NCI-H774 (cell line): ENCODE data around the gene TPST2.

ENCODE experiments used
- DNase-seq: peaks from one replicate; lab custom pipeline; 2025; lab: John Stamatoyannopoulos, UW

Gene TPST2

DNA sequence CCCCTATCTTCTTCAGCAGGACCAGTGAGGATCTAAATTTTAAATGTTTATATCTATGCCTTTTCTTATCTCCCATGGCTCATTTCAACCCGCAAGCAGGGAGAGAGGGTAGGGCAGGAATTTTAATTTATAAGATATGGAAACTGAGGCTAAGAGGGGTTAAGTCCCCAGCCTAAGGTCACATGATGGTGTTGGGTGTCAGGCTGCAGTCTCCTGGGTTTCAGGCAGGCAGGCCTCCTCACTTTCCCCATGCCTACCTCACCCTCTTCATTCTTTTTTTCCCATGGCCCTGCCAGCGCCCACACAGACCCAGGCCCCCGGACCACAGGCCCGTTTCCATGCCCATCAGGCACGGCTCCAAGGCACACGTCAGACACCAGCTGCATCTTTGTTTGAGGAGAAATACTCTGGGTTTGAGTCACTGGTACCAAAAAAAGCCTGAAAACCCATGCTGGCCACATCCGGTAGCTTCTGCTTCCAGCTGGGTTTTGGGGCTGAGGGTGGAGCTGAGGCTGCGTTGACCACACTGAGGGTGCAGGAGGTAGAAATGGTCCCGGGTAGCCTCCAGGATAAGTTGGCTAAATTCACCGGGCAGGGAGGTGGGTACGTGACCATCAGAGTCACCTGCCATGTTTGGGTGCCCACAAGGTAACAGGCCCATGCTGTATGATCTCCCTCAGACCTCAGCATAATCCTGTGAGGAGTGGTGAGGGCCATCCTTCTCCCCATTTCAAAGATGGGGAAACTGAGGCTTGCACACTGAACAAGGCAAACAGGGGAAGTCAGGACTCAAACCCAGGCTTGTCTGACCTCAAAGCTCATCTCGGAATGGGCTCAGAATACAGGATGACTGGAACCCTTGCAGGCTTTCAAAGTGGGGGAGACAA, 20.4 kb upstream of the TPST2 start:
- no peak for DNase-seq

DNA sequence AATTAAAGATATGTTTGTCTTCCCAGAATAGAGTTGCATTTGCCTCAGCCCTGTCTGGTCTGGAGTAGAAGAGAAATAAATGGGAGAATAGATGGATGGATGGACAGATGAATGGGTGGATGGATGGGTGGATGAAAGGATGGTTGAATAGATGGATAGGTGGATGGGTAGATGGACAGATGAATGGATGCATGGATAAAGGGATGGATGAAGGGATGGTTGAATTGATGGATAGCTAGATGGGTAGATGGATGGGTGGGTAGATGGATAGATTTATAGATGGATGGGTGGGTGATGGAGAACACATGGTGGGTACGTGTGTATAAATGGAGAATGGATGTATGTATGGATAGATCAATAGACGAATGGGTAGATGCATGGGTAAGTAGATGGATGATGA, 19.4 kb upstream of the TPST2 start:
- no peak for DNase-seq

DNA sequence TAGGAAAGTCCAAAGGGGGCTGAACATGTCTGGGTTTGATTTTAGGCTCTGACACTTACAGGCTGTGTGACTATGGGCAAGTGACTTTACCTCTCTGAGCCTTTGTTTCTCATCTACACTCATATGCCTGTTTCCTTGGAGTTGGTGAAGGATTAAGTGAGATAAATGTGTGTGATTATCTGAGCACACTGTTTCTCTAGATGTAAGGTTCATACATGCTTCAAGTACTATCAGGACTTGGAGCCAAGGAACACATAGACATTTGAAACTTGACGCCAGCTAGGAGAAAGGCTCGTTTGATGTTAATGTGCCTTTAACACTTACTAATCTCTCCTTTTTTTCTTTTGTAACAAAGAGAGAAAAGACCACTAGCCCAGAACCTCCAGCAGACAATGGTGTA, 18.2 kb upstream of the TPST2 start:
- DNase-seq = no peak

DNA sequence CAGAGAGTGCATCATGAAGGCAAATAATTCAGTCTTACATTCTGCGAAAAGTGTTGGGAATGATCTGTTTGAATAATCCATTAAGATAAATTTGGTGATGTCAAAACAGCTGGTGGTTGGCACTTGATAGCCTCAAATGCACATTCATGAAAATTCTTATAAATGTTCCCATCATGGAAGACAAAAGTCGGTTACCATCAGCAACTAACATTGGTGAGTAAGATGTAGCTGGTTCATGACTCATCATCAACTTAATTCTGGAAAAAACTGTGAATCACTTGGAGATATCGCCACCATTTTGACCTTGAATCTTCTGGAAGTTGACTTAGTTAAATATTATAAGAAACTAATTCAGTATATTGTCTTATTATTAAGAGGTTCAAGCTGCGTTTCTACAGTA, 16.7 kb upstream of the TPST2 start:
- DNase-seq = no peak

DNA sequence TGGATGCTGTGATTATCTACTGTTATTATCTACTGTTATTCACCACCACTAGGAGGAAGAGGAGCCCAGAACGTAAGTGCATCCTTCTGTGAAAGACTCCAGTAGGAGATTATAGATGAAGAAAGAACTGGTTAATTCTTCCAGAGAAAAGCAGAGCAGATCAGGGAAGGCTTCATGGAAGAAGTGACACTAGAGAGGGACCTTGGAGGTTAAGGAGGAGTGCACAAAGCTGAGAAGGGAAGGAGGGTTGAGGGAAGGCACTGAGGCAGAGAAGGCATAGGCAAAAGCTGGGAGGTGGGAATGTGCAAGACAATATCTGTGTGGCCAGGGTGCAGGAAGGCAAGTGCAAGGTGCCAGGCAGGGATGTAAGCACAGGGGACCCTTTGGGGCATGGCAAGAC, 14.4 kb upstream of the TPST2 start:
- no peak for DNase-seq

DNA sequence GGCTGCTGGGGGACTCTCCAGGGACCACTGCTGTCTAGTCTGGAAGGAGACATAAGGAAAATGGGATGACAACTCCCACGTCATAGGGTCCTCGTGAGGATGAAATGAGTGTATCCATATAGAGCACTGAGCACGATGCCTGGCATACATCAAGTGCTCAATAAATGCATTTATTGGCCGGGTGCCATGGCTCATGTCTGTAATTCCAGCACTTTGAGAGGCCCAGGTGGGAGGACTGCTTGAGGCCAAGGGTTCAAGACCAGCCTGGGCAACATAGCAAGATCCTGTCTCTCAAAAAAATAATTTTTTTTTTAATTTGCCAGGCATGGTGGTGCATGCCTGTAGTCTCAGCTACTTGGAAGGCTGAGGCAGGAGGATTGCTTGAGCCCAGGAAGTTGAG, 12.2 kb upstream of the TPST2 start:
- DNase-seq = no peak

DNA sequence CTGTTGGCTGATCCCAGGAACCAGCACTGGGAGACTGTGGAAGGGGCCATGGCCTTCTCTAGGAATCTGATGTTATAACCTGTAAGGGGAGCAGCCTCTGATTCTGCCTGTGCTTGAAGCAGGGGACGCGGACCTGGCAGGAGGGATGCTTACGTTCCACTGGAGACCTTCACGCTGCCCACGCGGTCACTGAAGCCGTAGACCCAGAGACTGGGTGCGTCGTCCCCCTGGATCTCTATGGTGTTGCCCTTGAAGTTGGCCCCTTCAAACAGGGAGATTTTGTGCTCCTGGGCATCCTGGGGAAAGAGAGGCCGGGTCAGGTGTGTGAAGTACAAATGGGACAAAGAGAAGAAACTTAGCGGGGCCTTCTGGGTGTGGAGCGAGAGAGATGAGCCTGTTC, 11.8 kb upstream of the TPST2 start:
- no peak for DNase-seq

DNA sequence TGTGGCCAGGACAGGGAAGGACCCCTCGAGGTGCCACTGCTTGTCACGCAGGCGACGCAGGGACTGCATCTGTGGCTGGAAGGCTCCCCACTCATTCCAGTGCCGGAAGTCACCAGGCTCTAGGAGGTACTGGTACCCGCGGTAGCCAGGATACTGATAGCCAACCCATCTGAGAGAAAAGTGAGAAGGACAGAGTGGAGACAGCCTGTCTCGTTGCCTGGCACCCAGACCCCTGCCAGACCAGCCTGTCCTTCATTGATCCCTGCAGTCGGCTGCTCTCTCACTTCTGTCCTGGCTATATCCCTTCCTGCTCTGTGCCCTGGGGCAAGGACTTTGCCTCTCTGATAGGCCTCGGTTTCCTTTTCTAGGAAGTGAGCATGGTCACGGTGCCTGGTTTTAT, 9.6 kb upstream of the TPST2 start:
- DNase-seq = no peak

DNA sequence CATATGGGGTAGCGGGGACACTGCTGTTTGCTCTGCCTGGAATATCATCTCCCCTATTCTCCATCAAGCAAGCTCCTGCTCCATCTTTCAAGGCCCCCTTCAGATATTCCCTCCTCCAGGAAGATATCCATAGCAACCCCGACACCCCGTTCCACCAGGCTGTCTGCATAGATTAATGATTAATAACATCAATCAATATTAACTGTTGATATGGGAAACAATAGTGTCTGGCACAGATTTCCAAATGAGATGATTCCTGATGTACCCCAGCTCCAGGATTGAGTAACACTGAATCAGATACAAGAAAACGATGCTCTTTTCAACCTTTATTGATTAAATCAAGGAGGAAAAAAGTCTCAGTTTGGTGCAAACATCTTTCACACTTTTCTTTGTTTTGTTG, 7.5 kb upstream of the TPST2 start:
- DNase-seq = no peak

DNA sequence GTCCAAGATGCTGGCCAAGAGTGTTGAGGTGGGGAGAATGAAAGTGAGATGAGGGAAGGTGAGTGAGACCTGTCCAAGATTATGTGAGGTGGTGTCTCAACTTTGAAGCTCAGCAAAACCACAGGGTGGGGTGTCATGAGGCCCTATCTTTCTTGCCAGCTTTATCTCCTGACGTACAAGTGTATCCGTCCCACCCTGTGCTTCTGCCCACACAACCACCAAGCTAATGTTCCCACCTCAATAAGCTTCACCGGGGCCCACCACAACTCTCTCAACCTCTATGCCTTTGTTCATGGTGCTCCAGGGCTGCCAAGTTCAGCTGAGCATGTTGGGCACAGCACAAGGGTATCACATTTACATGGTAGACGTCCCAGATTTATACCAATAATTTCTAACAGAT, 7.1 kb upstream of the TPST2 start:
- DNase-seq = no peak

DNA sequence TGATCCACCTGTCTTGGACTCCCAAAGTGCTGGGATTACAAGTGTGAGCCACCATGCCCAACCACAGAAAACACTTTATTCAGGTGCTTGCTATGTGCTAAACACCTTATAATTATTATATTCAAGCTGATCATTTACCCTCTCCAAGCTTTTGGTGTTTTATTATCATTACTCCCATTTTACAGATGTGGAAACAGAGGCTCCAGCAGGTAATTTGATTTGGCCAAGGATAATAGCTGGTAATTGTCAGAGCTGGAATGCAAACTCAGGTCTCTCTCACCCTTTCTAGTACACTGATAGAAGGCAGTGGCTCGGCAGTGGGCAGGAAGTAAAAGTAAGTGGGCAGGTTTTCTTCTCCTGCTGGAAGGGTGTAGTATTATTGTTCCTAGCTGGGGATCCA, 3.8 kb upstream of the TPST2 start:
- DNase-seq = no peak

DNA sequence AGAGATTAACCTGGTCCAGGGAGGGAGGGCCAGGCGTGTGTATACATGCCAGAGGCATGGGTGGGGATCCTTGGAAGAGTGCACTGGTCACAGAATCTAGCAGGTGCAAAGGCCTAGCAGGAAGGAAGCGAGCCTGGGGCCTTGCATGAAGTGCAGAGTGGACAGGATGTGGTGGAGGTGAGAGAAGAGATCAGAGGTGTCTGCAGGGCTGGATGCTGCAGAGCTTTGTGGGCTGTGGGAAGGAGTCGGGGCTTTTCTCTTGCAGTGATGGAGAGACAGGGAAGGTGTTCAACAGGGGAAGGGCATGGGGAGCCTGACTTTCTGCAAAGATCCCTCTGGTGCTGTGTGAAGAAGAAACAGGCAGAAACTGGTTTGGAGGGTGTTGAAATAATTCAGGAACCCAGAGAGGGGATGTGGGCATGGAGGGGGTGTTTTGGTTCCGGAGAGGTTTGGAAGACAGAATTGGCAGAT, 2.5 kb upstream of the TPST2 start:
- no peak for DNase-seq

DNA sequence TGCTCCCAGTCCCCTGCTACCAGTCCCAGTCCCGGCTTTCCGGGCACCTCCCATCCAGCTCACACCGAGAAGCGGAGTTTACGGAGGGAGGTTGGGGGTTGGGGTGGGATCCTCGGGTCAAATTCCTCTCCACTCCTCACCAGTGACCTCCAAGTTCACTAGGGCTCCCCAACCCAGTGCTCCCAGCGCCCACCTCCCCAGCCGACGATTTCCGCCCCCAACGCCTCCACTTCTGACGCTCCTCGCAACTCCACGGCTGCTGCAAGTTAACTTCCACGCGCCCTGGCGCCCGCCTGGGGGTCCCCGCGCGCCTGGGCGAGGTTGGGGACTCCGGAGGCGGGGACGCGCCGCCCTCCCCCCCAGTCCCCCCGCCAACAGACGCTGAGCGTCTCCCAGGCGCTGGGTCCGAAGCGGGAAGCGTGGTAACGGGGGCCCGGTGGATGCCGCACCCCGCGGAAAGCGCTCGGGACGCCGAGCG, 526 bp downstream of the TPST2 start:
- no peak for DNase-seq

DNA sequence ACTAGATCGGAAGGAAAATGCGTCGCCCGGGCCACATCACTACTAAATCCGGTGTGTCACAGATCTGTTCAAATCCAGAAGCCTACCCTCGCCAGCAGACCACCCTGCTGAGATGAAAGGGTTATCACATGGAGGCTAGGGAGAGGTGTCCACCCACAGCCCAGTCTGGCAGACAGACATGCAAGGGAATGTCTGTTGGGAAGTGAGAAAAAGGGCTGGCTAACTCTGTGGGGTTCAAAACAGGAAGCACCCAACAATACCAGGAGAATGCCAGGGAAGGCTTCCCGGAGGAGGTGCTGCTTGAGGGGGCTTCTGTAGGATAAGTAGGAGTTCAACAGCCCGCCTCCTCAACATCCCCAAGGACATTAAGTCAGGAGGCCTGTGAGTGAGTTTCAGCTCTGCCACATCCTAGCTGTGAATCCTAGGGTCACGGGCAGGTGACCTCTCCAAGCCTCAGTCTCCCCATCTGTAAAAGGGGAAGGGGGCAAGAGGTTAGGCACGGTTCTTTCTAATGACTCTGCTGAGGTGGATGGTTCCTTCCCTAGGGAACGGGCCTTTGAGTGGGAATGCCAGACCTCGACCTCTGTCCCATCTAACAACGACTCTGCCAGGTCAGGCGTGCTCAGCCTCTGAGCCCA, 1.1 kb downstream of the TPST2 start:
- DNase-seq = no peak

DNA sequence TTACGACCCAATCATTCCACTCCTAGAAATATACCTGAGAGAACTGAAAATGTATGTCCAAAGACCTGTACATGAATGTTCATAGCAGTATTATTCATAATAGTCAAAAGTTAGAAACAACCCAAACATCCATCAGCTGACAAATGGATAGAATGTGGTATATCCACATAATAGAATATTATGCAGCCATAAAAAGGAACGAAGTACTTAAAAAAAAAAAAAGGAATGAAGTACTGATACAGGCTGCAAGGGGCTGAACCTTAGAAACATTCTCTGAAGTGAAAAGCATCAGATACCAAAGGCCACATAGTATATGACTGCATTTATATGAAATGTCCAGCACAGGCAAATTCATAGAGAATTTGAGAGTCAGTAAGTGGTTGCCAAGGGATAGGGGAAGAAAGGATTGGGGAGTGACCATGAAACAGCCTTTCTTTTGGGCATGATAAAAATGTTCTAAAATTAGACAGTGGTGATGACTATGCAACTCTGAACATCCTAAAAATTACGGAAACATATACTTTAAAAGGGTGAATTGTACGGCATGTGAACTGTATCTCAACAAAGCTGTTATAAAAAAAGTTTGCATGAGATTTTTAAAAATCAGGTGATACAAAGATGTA, 1.8 kb downstream of the TPST2 start:
- DNase-seq = no peak

DNA sequence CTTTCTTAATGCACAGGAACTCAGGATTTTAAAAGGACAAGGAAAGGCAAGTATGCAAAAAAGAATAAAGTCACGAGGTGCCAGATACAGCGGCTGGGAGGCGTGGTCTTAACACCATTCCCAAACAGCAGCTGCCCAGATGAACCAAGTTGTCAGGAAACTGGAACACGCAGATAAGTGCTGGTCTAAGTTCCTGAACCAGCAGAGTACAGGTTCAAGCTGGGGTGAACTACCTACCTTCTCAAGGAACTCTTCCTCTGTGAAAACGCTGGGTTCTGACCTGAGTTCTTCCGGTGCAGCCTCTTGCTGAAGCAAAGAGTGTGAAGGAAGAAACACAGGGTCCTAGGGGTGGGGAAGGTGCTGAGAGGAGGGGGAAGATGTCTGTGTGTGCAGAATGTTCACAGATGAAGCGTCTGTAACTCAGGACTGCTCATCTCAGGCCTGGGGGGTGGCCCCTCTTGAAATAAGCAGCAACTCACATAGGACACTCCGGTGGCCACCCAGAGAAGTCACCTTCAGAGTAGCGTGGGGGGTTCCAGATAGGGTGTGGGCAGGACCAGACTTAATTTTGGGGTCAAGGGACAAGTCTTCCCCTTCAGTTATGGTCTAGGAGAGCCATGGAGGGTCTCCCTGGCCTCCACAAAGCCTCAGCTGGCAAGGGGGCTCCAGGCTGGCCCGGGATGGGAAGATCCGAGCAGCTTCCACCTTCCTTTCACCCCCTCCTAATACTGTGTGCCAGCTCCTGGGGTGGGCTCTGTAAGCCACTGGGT, 3.2 kb downstream of the TPST2 start:
- DNase-seq = no peak

DNA sequence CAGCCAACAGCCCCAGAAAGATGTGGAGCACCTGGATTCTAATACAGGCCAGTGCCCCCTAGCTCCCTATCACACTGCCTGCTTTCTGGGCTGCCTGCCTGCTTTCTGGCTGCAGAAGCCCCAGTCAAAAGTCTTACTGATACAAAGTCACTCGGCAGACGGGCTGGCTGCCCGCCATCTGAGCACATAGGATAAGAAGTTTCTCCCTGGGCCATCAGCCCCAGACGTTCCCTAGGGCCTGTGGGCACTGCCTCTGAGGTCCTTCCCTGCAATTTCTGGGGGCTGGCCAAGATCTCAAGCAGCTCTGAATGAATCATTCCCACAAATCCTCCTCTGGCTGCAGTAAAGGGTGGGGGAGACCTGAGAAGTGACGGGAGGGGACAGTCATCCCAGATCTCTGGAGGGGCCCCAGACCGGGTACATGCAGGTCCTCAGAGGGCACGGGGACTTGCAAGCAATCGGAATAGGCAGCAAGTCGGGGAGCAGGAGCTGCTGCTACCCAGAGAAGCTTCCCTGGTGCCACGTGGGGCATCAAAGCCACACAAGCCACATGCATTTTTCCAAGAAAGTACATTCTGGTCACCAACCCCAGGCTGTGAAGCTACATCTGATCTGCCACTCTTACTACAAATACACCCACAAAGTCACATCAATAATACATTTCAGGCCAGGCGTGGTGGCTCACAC, 4.7 kb downstream of the TPST2 start:
- DNase-seq = no peak

DNA sequence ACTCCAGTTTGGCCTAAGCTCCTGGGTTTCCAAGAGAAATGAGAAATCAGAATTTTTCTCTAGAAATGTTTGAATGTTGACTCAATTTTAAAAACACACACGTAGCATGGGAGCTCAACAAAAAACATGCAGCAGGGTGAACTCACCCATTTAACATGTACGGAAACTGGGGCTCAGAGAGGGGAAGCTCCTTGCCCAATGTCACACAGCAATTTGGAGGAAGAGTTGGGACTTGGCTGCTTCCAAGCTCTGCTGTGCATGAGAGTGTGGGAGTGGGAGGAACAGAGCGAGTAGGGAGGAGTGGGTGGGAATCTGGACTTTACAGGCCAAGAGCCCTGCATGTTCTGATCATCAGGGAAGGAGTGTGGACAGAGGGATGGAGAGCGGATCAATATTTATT, 5.9 kb downstream of the TPST2 start:
- no peak for DNase-seq

DNA sequence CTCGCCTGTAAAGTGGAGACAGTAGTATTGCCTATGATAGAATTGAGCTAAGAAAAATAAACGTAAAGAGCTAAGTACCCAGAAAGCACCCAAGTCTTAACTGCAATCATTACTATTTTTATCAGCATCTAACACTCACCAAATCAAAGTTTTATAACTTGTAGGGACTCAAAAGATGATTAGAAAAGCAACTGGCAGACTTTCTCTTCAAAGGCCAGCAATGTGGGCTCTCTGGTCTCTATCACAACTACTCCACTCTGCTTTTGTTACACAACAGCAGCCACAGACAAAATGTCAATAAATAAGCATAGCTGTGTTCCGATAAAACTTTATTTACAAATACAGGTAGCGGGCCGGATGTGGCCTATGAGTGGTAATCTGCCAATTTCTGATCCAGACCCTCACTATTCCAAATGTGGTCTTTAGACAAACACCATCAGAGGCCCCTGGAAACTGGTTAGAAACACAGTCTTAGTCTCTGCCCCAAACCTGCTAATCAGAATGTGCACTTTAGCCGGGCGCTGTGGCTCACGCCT, 8.2 kb downstream of the TPST2 start:
- DNase-seq = no peak

DNA sequence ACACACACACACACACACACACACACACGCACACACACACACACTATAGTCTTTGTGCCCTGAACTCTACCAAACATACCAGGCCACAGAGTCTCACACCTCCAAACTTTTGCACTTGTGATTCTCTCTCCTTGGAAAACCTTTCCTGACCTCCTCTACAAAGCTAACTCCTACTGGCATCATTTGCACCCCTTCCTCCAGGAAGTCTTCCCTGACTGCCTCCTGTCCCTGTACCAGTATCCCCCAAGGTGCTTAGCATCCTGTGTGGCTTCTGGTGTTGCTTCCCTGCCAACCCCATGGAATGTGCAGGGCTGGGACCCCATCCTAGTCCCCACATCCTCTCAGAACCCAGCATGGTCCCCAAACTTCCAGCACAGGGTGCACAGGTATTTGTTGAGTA, 8.9 kb downstream of the TPST2 start:
- DNase-seq = no peak

DNA sequence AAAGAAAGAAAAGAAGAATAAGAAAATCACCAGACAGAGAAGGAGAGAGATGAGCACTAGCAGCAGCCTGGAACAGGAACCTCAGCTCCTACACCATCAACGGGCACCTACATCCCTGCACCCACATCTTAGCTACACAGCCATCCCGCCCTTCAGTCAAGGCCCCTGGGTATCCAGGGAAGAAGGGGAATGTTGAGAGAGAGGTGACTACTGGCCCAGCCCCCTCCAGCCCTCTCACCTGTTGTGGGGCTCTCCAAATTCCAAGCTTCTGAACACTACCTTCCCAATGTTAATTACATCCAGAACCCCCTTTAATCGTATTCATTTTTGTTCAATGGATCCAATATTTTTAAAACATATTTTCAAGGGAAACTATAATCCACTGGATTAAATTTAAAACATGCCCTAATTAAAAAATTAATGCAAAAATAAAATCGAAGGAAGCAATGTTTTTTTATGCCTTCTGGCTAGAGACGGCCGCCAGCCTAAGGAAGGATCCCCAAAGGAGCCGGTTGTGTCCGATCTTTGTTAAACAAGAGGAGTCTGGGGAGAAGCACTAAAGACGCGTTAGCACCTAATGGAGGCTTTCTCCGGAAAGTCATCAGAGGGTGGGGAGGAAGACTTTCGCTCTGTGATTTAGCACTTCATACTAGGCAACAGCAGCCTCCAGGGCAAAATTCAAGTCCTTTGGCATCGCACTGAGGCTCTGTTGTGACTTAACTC, 9.5 kb downstream of the TPST2 start:
- no peak for DNase-seq
